MV-4-11 (cell line): ENCODE measurements around the gene RGS17.
A peak's percentile ranks its signal among the peaks of the same experiment; 100 is the strongest.
"Not testable (repeated sequence)": the region's sequence is repeated elsewhere in the genome, so short reads cannot be mapped to it uniquely, and the experiment has no call there.

Experiments
- DNase-seq: peaks from one replicate; lab custom pipeline; 2025; lab: John Stamatoyannopoulos, UW

Gene RGS17

DNA sequence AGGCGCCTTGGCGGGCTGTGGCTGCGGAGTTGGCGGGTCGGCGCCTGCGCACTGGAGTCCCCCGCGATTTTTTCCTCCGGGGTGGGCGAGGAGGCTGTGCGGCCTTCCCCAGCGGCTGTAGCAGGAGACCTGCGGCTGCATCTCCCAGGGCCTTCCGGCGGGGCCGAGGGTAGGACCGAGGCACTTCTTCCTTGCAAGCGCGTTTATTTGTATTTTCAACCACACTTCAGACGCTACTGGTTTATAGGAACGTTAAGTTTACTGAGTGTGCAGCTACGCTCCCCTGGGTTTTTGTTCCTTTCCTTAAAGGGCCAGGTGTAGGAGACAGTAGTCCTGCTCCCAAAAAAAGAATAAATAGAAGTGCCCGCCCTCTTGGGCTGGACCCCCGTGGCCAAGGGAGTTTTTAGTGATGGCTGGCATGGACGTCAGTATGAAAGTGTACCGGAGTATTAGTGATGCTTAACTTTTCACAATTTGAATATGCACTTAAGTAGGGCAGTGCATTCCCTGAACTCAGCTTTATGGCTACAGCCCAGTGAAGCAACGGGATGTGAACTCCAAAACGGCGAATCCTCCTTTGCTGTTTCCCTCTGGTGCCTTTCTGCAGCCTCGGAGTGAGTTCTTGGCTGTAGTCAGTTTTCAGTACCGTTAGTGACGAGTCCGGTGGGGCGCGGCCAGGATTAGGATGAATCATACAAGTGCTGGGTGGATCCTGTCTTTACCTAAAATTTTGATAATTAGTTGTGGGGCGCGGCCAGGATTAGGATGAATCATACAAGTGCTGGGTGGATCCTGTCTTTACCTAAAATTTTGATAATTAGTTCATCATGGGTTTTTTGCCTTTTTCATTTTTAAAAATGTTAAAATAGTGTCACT is 147.2 kb downstream of the RGS17 start:
- DNase-seq: peak; percentile 71

DNA sequence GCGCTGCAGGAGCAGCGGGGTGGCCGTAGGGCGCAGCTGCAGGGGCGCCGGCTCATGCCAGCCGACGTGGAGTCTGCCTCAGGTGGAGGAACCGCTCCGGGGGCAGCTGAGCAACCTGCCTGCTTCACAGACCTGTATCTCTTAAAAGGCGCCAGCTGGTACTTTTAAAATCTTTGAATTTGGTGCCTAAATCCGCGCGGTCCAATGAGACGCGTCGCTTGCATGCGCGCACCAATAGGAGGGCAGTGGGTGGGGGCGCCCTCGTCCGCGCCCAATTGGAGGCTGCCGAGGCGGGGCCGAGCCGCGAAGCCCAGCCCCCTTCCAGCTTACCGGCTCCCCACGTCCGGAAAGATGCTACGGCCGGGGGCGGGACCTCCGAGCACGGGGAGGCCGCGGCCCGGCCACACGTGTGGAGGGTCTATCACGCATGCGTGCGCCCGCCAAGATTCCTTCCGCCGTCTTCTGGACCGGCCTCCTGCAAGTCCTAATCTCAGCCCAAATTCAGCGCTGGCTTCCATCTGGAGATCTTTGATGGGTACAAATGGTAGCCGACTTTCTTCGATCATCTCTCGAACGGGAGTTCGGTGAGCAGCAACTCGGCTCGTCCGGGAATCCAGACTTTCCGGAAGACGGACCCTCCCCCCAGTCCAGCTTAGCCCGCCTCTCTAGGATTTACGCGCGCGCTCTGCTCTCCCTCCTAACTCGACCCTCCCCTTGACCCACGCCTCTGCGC is 148.0 kb downstream of the RGS17 start, which contains the start of gene FBXO5:
Gene FBXO5, minus strand, starts transcription at position 138 of the 733 bp plus-strand sequence. Its CDS starts 82 bp downstream, at position 56.
- DNase-seq: peak; percentile 97

DNA sequence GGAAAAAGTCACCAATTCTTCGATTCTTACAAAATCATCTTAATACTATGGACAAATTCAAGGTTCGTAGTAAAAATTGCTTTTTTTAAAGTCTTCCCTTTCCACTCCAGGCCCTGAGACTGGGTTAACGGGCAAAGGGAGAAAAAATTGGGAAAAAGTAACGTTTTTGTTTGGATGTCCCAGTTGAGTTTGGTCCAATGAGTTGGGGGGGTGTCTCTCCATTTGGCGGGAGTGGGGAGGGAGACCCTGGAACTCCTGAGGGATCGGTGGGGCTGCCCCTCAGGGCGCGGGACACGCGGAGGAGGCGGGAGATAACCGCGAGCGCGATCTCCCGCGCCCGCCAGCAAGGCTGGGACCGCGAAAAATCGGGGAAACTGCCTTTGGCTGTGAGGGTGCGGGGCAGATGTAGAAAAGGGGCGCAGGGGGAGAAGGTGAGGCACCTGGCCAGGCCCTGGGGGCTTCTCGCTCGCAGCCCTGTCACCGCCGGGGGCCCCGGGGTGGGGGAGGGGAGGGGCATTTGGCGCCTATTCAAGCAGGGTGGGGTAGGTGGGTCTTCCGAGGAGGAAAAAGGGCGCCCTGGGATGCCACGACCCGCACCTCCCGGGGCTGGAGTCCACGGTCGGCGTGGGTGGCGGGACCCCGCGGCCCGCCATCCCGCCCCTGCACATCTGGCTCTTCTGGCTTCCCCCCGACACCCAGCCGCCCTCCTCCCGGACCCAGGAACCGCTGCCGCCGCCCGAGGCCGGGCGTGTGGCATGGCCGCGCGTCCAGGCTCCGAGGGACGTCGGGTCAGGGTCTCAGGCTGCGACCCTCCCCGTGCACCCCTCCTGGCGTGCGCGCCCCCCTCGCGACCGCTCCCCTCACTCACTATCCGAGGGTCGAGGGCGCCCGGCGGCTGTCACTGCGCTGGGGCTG is 148.8 kb downstream of the RGS17 start:
- no peak for DNase-seq

DNA sequence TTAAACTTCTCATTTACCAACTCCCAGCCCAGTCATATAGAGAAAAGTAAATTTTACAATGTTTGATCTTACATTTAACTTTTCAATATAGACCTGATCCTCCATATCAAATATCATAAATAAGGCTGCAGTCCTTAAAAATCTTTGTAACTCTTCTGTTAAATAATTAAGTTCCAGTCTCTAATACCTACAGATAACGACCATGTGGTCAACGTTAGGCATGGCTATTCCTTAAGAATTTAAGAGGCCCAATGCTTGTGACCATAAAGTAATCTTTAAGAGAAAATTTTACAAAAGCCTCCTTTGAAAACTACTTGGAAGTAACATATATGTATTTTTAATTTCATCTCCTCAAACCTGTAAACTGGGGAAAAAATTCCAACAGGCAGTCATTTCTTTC is 149.9 kb downstream of the RGS17 start:
- no peak for DNase-seq

DNA sequence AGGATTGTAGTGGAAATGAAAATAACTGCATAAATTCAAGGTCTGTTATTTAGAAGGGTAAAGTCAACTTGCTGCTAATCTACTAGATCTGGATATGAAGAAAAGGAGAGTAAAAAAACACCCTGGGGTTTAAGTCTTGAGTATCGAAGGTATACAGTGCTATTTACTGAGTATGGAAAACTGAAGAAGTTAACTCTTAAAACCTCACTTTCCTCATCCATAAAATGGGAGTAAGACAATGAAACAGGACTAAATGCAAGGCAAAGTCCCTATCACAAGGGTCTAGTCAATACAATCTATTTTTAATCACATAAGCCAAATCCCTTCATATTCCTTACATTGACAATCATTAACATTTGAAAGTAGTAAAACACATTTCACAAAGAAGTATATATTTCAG is 150.4 kb downstream of the RGS17 start:
- DNase-seq: no peak

DNA sequence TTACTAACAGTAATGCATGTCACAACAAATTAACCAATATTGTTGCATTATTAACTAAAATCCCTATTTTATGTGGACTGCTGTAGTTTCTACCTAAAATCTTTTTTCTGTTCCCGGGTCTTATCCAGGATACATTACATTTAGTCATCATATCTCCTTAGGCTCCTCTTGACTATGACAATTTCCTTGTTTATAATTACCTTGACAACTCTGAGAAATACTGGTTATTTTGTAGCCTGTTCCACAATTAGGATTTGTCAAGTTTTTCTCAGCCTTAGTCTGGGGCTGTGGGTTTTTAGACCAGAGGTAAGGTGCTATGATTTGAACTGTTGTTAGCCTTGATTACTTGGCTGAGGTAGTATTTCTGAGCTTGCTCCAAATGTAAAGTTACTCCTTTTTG is 152.0 kb downstream of the RGS17 start:
- DNase-seq: no peak

DNA sequence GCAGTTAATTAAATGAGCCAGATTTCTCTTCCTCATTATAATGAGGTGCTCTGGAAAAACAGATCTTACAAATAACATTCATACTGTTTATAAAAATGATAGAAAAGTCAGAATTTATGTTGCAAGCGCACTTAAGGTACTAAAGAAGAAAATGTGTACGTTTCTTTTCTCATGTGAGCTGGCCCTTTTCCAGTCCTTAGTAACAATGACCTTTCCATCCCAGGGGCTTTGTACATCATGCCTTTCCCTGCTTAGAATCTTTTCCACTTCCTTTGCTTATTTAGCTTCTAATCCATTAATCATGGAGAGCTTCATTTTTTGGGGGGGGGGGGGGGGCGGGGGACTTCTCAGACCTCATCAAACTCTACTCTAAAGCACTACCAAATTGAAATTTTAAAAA is 153.0 kb downstream of the RGS17 start:
- no peak for DNase-seq

DNA sequence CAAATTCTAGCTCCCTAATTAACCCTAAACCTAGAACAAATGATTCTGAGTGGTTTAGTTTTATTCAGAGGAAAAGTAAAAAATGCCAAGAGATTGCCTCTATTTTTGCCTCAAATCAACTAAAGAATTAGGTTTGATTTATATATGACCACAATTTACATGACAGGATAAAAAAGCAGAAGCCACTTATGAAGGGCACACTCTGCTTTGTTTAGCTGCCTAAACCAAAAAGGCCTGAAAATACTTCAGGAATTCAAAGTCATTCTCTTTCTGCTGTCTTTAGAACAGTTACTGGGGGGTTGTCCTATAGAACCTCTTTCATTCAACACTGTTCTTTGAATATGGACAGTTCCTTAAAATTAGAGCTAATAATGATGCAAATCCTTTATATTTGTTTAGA is 153.5 kb downstream of the RGS17 start:
- no peak for DNase-seq

DNA sequence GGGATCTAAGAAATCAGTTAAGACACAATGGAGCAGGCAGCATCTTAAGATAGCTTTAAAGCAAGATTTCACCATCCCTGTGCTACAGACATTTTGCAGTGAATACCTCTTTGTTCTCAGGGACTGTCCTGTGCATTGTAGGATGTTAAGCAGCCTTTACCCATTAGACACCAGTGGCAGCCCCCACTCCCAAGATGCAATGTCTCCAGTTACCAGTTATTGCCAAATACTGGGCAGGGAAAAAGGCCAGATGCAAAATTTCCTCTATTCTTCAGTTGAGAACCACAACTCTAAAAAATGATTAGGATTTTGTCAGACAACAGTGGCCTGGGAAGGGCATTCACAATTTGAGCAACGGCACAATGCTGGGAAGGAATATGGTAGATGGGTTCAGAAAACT is 154.3 kb downstream of the RGS17 start:
- peak; percentile 67 for DNase-seq

DNA sequence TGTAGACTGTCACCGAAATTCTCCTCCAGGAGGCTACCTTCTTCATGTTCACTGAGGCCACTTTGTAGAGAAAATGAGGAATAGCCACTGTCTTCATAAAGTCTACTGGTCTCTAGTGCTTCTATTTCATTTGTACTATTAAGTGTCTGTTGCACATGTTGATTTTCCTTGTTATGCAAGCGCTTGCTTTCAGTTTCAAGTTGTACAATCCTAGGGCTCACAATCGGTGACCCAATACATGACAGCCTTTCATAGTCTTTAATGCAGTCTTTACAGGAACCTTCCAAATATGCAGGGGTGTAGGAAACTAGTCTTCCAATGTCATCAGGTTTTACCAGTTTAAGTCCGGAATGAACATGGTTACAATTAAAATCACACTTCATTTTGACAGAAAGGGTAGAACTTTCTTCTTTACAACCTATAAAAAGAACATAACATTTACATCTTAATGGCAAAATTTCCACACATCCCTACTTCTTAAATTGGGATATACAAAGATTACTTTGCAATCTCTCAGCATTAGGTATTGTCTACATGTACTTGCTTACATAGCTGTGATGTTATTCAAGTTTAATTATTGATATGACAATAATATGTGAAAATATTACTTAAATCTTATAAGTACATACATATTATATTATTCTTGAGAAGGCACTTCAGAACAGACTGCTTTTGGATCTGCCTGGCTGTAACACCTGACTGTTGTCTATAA is 155.7 kb downstream of the RGS17 start:
- DNase-seq: peak; percentile 90

DNA sequence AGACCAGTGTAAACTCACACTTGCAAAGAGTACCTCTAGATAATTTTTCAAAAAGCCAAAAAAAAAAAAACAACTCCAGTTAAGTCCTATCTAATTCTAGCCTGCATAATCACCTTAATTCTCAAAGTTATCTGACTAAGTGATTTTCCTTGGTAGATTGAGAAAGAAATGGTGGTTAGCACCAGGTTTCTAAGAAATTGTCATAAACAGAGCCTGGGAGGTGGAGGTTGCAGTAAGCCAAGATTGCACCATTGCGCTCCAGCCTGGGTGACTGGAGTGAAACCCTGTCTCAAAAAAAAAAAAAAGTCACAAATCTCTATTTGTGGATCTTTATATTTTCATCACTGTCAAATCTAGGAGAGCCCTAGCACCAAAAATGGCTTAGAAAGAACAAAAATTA is 157.2 kb downstream of the RGS17 start:
- peak; percentile 73 for DNase-seq

DNA sequence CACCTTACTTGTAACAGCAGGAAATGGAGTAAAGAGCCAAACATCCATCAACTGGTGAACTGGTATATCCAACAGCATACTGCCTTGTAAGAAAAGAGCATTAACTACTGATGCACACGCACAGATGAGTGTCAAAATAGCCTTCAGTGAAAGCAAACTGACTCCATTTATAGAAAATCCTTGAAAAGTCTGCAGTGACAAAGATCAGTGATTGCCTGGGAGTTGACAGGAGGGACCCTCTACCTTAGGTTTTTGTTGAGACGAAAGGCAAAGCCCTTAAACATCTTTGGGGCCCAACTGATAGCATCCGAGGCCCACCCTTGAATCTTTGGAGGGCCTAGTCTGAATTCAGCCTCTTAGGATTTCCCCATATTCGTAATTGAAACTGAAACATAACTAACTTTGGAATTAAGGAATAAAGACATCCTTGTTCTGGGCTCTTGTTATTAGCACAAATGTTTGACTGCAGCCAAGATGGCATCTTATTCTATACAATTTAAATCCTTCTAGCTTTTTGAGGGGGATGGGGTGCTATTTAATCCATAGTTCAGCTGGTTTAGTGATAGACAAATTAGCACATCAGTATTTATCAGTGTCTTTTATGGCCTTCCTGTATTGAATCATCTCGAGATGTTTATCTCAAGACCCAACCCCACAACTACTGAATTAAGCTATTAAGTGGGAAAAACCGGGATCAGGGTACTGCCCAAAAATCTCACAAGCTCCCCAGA is 161.2 kb downstream of the RGS17 start:
- no peak for DNase-seq

DNA sequence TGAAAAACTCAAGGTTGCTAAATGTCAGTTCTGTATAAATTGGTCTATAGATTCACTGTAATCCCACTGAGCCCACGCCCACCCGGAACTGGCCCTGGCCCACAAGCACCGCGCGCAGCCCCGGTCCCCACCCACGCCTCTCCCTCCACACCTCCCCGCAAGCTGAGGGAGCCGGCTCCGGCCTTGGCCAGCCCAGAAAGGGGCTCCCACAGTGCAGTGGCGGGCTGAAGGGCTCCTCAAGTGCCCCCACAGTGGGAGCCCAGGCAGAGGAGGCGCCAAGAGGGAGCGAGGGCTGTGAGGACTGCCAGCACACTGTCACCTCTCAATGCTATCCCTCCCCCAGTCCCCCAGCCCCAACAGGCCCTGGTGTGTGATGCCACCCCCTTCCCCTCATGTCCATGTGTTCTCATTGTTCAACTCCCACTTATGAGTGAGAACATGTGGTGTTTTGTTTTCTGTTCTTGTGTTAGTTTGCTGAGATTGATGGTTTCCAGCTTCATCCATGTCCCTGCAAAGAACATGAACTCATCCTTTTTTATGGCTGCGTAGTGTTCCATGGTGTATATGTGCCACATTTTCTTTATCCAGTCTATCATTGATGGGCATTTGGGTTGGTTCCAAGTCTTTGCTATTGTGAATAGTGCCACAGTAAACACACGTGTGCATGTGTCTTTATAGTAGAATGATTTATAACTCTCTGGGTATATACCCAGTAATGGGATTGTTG is 164.8 kb downstream of the RGS17 start:
- DNase-seq: not testable (repeated sequence)

DNA sequence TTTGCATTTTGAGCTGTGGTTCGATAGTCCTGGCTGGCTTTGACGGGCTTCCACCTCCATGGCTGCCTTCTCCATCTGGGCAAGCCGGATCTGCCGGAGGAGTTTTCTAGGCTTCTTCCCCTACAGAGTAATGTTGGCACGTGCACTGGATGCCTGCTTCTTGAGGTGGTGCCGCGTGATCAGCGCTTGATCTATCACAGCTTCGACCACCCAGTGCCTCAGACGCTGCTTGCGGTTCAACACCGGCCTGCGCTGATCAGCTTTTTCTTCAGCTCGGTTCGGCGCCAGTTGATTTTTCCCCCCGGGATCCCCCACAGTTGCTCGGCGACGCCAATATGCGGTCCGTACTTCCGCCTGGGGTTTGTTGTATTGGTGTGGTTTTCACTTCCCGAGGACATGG is 171.7 kb downstream of the RGS17 start:
- no peak for DNase-seq

DNA sequence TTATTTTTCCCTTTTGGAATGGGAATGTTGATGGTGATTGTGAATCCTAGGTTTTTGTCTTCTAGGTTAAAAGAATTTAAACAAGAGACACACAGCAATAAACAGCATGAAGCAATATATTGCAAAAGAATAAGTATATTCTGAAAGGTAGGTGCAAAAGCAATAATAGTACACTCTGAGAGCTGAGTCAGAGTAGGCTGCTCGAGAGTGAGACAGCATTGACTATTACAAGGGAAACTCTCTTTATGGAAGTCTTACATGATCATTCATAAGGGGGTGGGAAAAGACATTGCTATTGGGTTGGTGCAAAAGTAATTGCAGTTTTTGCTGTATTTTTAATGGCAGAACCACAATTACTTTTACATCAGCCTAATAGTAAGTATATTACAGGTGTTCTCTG is 173.3 kb downstream of the RGS17 start:
- DNase-seq: no peak
